Stimulated activated naive CD8-positive, alpha-beta T cell treated with anti-CD3 and anti-CD28 coated beads, Interleukin-15, Interleukin-2, amounts not matched to agents 100 ng/mL and 50 ng/mL, for 24 hours (primary cell): ENCODE data around the gene ABCA4.
"Not testable (repeated sequence)": the region's sequence is repeated elsewhere in the genome, so short reads cannot be mapped to it uniquely, and the experiment has no call there.

Experiments used
- H3K27ac Mint-ChIP-seq: one replicate; pipeline ENCODE4 v1.8.0; 2021; ENCODE audit warnings: mild to moderate bottlenecking, mixed read lengths
- H3K27me3 Mint-ChIP-seq: one replicate; pipeline ENCODE4 v1.8.0; 2021; ENCODE audit warnings: mixed read lengths
- H3K36me3 Mint-ChIP-seq: one replicate; pipeline ENCODE4 v1.8.0; 2021; ENCODE audit warnings: low read depth, mixed read lengths
- H3K4me1 Mint-ChIP-seq: one replicate; pipeline ENCODE4 v1.8.0; 2021; ENCODE audit warnings: low read depth, mixed read lengths
- H3K4me3 Mint-ChIP-seq: one replicate; pipeline ENCODE4 v1.8.0; 2021; ENCODE audit warnings: mild to moderate bottlenecking, mixed read lengths
- H3K9me3 Mint-ChIP-seq: one replicate; pipeline ENCODE4 v1.8.0; 2021; ENCODE audit warnings: mixed read lengths

ABCA4 gene

GRCh38 chr1:94120991-94121390, at the start of gene ABCA4:
Gene ABCA4, minus strand, starts transcription at chr1:94121148. Its CDS starts 103 bp downstream, at chr1:94121045.
- no peaks in the 10 kb centered on the region for H3K4me1 Mint-ChIP-seq
- no peaks in the 10 kb centered on the region for H3K36me3 Mint-ChIP-seq
- no peak within 1 kb of the TSS for H3K4me3 Mint-ChIP-seq
- no peaks in the 10 kb centered on the region for H3K9me3 Mint-ChIP-seq
- H3K27me3 Mint-ChIP-seq, result no peaks in the 10 kb centered on the region
- H3K27ac Mint-ChIP-seq, result no peak within 1 kb of the TSS

- Mint-ChIP-seq H3K9me3 (no peaks in the 10 kb centered on the region), H3K27ac (no peak overlapping the region), H3K4me1 (no peaks in the 10 kb centered on the region), H3K27me3 (peaks cover 23% of the 10 kb centered on the region), H3K4me3 (no peak overlapping the region), H3K36me3 (no peaks in the 10 kb centered on the region)
Measured at GRCh38 chr1:94169126-94169525, 48.2 kb upstream of the ABCA4 start.

GRCh38 chr1:94165843-94166242, 44.9 kb upstream of the ABCA4 start:
- H3K4me1 Mint-ChIP-seq, result no peaks in the 10 kb centered on the region
- no peak overlapping the region for H3K27ac Mint-ChIP-seq
- no peak overlapping the region for H3K4me3 Mint-ChIP-seq
- no peaks in the 10 kb centered on the region for H3K9me3 Mint-ChIP-seq
- H3K27me3 Mint-ChIP-seq, result peaks cover 21% of the 10 kb centered on the region
- H3K36me3 Mint-ChIP-seq, result no peaks in the 10 kb centered on the region

- H3K9me3 Mint-ChIP-seq, H3K4me1 Mint-ChIP-seq, H3K27ac Mint-ChIP-seq, H3K36me3 Mint-ChIP-seq, H3K4me3 Mint-ChIP-seq: not testable (repeated sequence)
- H3K27me3 Mint-ChIP-seq, result peaks cover 16% of the 10 kb centered on the region
Measured at GRCh38 chr1:94164885-94165284, 43.9 kb upstream of the ABCA4 start.

- H3K36me3 Mint-ChIP-seq, H3K4me1 Mint-ChIP-seq, H3K4me3 Mint-ChIP-seq: not testable (repeated sequence)
Measured at GRCh38 chr1:94164121-94164520, 43.2 kb upstream of the ABCA4 start.

GRCh38 chr1:94163249-94163648, 42.3 kb upstream of the ABCA4 start:
- not testable (repeated sequence) for H3K4me3 Mint-ChIP-seq, H3K4me1 Mint-ChIP-seq, H3K27ac Mint-ChIP-seq, H3K9me3 Mint-ChIP-seq, H3K36me3 Mint-ChIP-seq
- H3K27me3 Mint-ChIP-seq, result peaks cover 13% of the 10 kb centered on the region

More at GRCh38 chr1:94164121-94164520, 43.2 kb upstream of the ABCA4 start:
- not testable (repeated sequence) for H3K27ac Mint-ChIP-seq, H3K9me3 Mint-ChIP-seq
- peaks cover 14% of the 10 kb centered on the region for H3K27me3 Mint-ChIP-seq

GRCh38 chr1:94160811-94161210, 39.9 kb upstream of the ABCA4 start:
- no peaks in the 10 kb centered on the region for H3K9me3 Mint-ChIP-seq
- H3K27ac Mint-ChIP-seq, result no peak overlapping the region
- H3K4me3 Mint-ChIP-seq, result no peak overlapping the region
- H3K4me1 Mint-ChIP-seq, result no peaks in the 10 kb centered on the region
- peaks cover 5% of the 10 kb centered on the region for H3K27me3 Mint-ChIP-seq
- H3K36me3 Mint-ChIP-seq, result no peaks in the 10 kb centered on the region

GRCh38 chr1:94156096-94156625, 35.2 kb upstream of the ABCA4 start:
- Mint-ChIP-seq H3K27me3 (no peaks in the 10 kb centered on the region), H3K9me3 (no peaks in the 10 kb centered on the region), H3K4me3 (no peak overlapping the region), H3K27ac (no peak overlapping the region), H3K36me3 (no peaks in the 10 kb centered on the region), H3K4me1 (no peaks in the 10 kb centered on the region)

GRCh38 chr1:94154989-94155388, 34.0 kb upstream of the ABCA4 start:
- no peaks in the 10 kb centered on the region for H3K4me1 Mint-ChIP-seq
- no peak overlapping the region for H3K4me3 Mint-ChIP-seq
- no peak overlapping the region for H3K27ac Mint-ChIP-seq
- no peaks in the 10 kb centered on the region for H3K9me3 Mint-ChIP-seq
- H3K27me3 Mint-ChIP-seq, result no peaks in the 10 kb centered on the region
- no peaks in the 10 kb centered on the region for H3K36me3 Mint-ChIP-seq

GRCh38 chr1:94153133-94153532, 32.2 kb upstream of the ABCA4 start:
- H3K9me3 Mint-ChIP-seq, result no peaks in the 10 kb centered on the region
- no peaks in the 10 kb centered on the region for H3K27me3 Mint-ChIP-seq
- no peaks in the 10 kb centered on the region for H3K36me3 Mint-ChIP-seq
- H3K4me1 Mint-ChIP-seq, result no peaks in the 10 kb centered on the region
- H3K4me3 Mint-ChIP-seq, result no peak overlapping the region
- no peak overlapping the region for H3K27ac Mint-ChIP-seq

- H3K27ac Mint-ChIP-seq, H3K36me3 Mint-ChIP-seq: not testable (repeated sequence)
Measured at GRCh38 chr1:94149166-94149565, 28.2 kb upstream of the ABCA4 start.

GRCh38 chr1:94146273-94146672, 25.3 kb upstream of the ABCA4 start:
- no peaks in the 10 kb centered on the region for H3K4me1 Mint-ChIP-seq
- no peak overlapping the region for H3K4me3 Mint-ChIP-seq
- H3K9me3 Mint-ChIP-seq, result no peaks in the 10 kb centered on the region
- H3K27me3 Mint-ChIP-seq, result peaks cover 4% of the 10 kb centered on the region
- no peak overlapping the region for H3K27ac Mint-ChIP-seq
- H3K36me3 Mint-ChIP-seq, result no peaks in the 10 kb centered on the region

More at GRCh38 chr1:94149166-94149565, 28.2 kb upstream of the ABCA4 start:
- not testable (repeated sequence) for H3K4me1 Mint-ChIP-seq, H3K27me3 Mint-ChIP-seq, H3K9me3 Mint-ChIP-seq, H3K4me3 Mint-ChIP-seq

GRCh38 chr1:94144836-94145235, 23.9 kb upstream of the ABCA4 start:
- Mint-ChIP-seq H3K4me3 (no peak overlapping the region), H3K4me1 (no peaks in the 10 kb centered on the region), H3K27ac (no peak overlapping the region), H3K27me3 (peaks cover 4% of the 10 kb centered on the region), H3K9me3 (no peaks in the 10 kb centered on the region), H3K36me3 (no peaks in the 10 kb centered on the region)

- Mint-ChIP-seq H3K36me3 (no peaks in the 10 kb centered on the region), H3K27ac (no peak overlapping the region), H3K4me1 (no peaks in the 10 kb centered on the region), H3K4me3 (no peak overlapping the region), H3K27me3 (peaks cover 4% of the 10 kb centered on the region), H3K9me3 (no peaks in the 10 kb centered on the region)
Measured at GRCh38 chr1:94143809-94144176, 22.8 kb upstream of the ABCA4 start.

GRCh38 chr1:94143173-94143808, 22.3 kb upstream of the ABCA4 start:
- H3K4me1 Mint-ChIP-seq, result no peaks in the 10 kb centered on the region
- no peaks in the 10 kb centered on the region for H3K36me3 Mint-ChIP-seq
- no peak overlapping the region for H3K4me3 Mint-ChIP-seq
- H3K9me3 Mint-ChIP-seq, result no peaks in the 10 kb centered on the region
- peaks cover 4% of the 10 kb centered on the region for H3K27me3 Mint-ChIP-seq
- H3K27ac Mint-ChIP-seq, result no peak overlapping the region

GRCh38 chr1:94142583-94142982, 21.6 kb upstream of the ABCA4 start:
- peaks cover 4% of the 10 kb centered on the region for H3K27me3 Mint-ChIP-seq
- no peaks in the 10 kb centered on the region for H3K4me1 Mint-ChIP-seq
- H3K4me3 Mint-ChIP-seq, result no peak overlapping the region
- no peak overlapping the region for H3K27ac Mint-ChIP-seq
- no peaks in the 10 kb centered on the region for H3K36me3 Mint-ChIP-seq
- H3K9me3 Mint-ChIP-seq, result no peaks in the 10 kb centered on the region
